Amniotic stem cell (primary cell): ENCODE results near the gene ANKRD16.
"Not testable (repeated sequence)": the region's sequence is repeated elsewhere in the genome, so short reads cannot be mapped to it uniquely, and the experiment has no call there.

Source experiments
- DNase-seq: peaks from one replicate; lab custom pipeline; 2025; lab: John Stamatoyannopoulos, UW

Gene ANKRD16

GRCh38 chr10:5889624-5890451, at the start of gene ANKRD16, which contains the start of gene FBH1:
Gene ANKRD16, minus strand, starts transcription at chr10:5889893. Its CDS starts 539 bp downstream, at chr10:5889354.
Gene FBH1, plus strand, starts transcription at chr10:5890243. Its CDS starts 103 bp downstream, at chr10:5890346.
- DNase-seq: peak; percentile 96

GRCh38 chr10:5938291-5938690, 48.6 kb upstream of the ANKRD16 start:
- DNase-seq: no peak

GRCh38 chr10:5937016-5937415, 47.3 kb upstream of the ANKRD16 start:
- DNase-seq: no peak

GRCh38 chr10:5935628-5936027, 45.9 kb upstream of the ANKRD16 start:
- DNase-seq: no peak

- DNase-seq: no peak
Measured at GRCh38 chr10:5933909-5934546, 44.3 kb upstream of the ANKRD16 start.

- DNase-seq: no peak
Measured at GRCh38 chr10:5932345-5932744, 42.7 kb upstream of the ANKRD16 start.

- no peak for DNase-seq
Measured at GRCh38 chr10:5930272-5930671, 40.6 kb upstream of the ANKRD16 start.

- DNase-seq: no peak
Measured at GRCh38 chr10:5929442-5929841, 39.7 kb upstream of the ANKRD16 start.

- DNase-seq: peak; percentile 67
Measured at GRCh38 chr10:5927306-5927705, 37.6 kb upstream of the ANKRD16 start.

- DNase-seq: no peak
Measured at GRCh38 chr10:5924889-5925288, 35.2 kb upstream of the ANKRD16 start.

GRCh38 chr10:5921746-5922145, 32.1 kb upstream of the ANKRD16 start:
- DNase-seq: no peak

- no peak for DNase-seq
Measured at GRCh38 chr10:5919568-5919967, 29.9 kb upstream of the ANKRD16 start.

GRCh38 chr10:5918763-5919162, 29.1 kb upstream of the ANKRD16 start:
- DNase-seq: no peak

- DNase-seq: no peak
Measured at GRCh38 chr10:5917305-5917704, 27.6 kb upstream of the ANKRD16 start.

GRCh38 chr10:5915451-5915850, 25.8 kb upstream of the ANKRD16 start:
- DNase-seq: no peak

GRCh38 chr10:5913736-5914135, 24.0 kb upstream of the ANKRD16 start:
- no peak for DNase-seq

- DNase-seq: no peak
Measured at GRCh38 chr10:5911670-5912069, 22.0 kb upstream of the ANKRD16 start.

GRCh38 chr10:5910323-5911100, 20.8 kb upstream of the ANKRD16 start:
- DNase-seq: no peak

GRCh38 chr10:5908676-5909075, 19.0 kb upstream of the ANKRD16 start:
- DNase-seq: not testable (repeated sequence)

- DNase-seq: no peak
Measured at GRCh38 chr10:5906651-5907050, 17.0 kb upstream of the ANKRD16 start.

GRCh38 chr10:5905854-5906507, 16.3 kb upstream of the ANKRD16 start:
- no peak for DNase-seq

GRCh38 chr10:5904227-5904626, 14.5 kb upstream of the ANKRD16 start:
- no peak for DNase-seq
